ENCODE measurements around the gene HMX1.

GRCh38 chr4:8895295-8895694, 23.7 kb upstream of the HMX1 start:
- TF ChIP-seq CTCF (conservative IDR thresholded peaks at IDR 0.05 in 1 of 2, IDR thresholded peaks at IDR 0.05 in 1 of 2; ENCODE audit: extremely low read depth in 1 of 2, insufficient read depth in 1 of 2, low read depth in 1 of 2, low read length in 2 of 2) (no peak), EZH2 (IDR thresholded peaks at IDR 0.05; ENCODE audit: borderline replicate concordance, low read length) (no peak)
